ENCODE measurements around the gene PRPS1. TPM values are rescaled to one million over a fixed set of nuclear protein-coding genes. Genes with fewer than 3 reads are reported as not detected.

Gene PRPS1
- total RNA-seq, 1 experiment from 2014 or later: 126 TPM

- peaks cover 24% of the 10 kb centered on the region for H3K4me1 Mint-ChIP-seq
- CTCF ChIA-PET: no interaction called here
- H3K9me3 Mint-ChIP-seq: peaks cover 6% of the 10 kb centered on the region; the same call in 1 of the 2 replicates
- H3K36me3 Mint-ChIP-seq: no peaks in the 10 kb centered on the region
- H3K4me3 Mint-ChIP-seq: no peak overlapping the region
- H3K27ac Mint-ChIP-seq: no peak overlapping the region; the same call in 1 of the 2 replicates
- no peaks in the 10 kb centered on the region; the same call in 1 of the 2 replicates for H3K27me3 Mint-ChIP-seq (ENCODE audit: low read depth)
- no peak for ATAC-seq
- no peak for TF ChIP-seq E2F4 (CRISPR knock-in tag; IDR thresholded peaks at IDR 0.05; ENCODE audit: borderline replicate concordance, low read depth)
- no peak for TF ChIP-seq CREB1 (CRISPR knock-in tag; IDR thresholded peaks at IDR 0.05)
- TF ChIP-seq JUN (CRISPR knock-in tag; IDR thresholded peaks at IDR 0.05): no peak
- TF ChIP-seq SMAD3 (CRISPR knock-in tag; IDR thresholded peaks at IDR 0.05; ENCODE audit: borderline replicate concordance): no peak
- TF ChIP-seq ZNF532 (CRISPR knock-in tag; IDR thresholded peaks at IDR 0.05; ENCODE audit: borderline replicate concordance): no peak
- TF ChIP-seq OVOL2 (CRISPR knock-in tag; IDR thresholded peaks at IDR 0.05; ENCODE audit: borderline replicate concordance): no peak
- TF ChIP-seq ZNF219 (CRISPR knock-in tag; IDR thresholded peaks at IDR 0.05; ENCODE audit: borderline replicate concordance): no peak
- no peak for TF ChIP-seq GRHL2 (CRISPR knock-in tag; IDR thresholded peaks at IDR 0.05; ENCODE audit: insufficient replicate concordance, severe bottlenecking)
- TF ChIP-seq ETV6 (CRISPR knock-in tag; IDR thresholded peaks at IDR 0.05): no peak
- no peak for TF ChIP-seq RELA (CRISPR knock-in tag; IDR thresholded peaks at IDR 0.05; ENCODE audit: borderline replicate concordance)
- TF ChIP-seq CBFB (CRISPR knock-in tag; IDR thresholded peaks at IDR 0.05; ENCODE audit: low read depth): no peak
- no peak for TF ChIP-seq ZNF317 (CRISPR knock-in tag; IDR thresholded peaks at IDR 0.05; ENCODE audit: borderline replicate concordance, low read depth)
- TF ChIP-seq ESRRA (CRISPR knock-in tag; IDR thresholded peaks at IDR 0.05; ENCODE audit: borderline replicate concordance): no peak
- no peak for TF ChIP-seq ZNF671 (CRISPR knock-in tag; IDR thresholded peaks at IDR 0.05)
- TF ChIP-seq ZNF138 (CRISPR knock-in tag; conservative IDR thresholded peaks at IDR 0.05): no peak
- no peak for TF ChIP-seq SOX15 (CRISPR knock-in tag; IDR thresholded peaks at IDR 0.05)
- no peak for TF ChIP-seq SMAD4 (CRISPR knock-in tag; IDR thresholded peaks at IDR 0.05)
- no peak for TF ChIP-seq FOXP4 (CRISPR knock-in tag; IDR thresholded peaks at IDR 0.05)
- TF ChIP-seq EMX1 (CRISPR knock-in tag; IDR thresholded peaks at IDR 0.05): no peak
- TF ChIP-seq RORB (CRISPR knock-in tag; IDR thresholded peaks at IDR 0.05): no peak
- DNase-seq (ENCODE audit: low spot score): no peak
- POLR2A ChIA-PET: no interaction called here
Measured at GRCh38 chrX:107626916-107627315, 1.4 kb upstream of the PRPS1 start.
